ENCODE measurements around the gene AMBRA1.
"Not testable (repeated sequence)": the region's sequence is repeated elsewhere in the genome, so short reads cannot be mapped to it uniquely, and the experiment has no call there.

AMBRA1 gene

GRCh38 chr11:46529095-46529905, 64.5 kb downstream of the AMBRA1 start:
- peak in 1 of 2 experiments; percentile 30 for DNase-seq

GRCh38 chr11:46528445-46529094, 65.3 kb downstream of the AMBRA1 start:
- no peak for DNase-seq

- DNase-seq: no peak
Measured at GRCh38 chr11:46527591-46528130, 66.2 kb downstream of the AMBRA1 start.

GRCh38 chr11:46526216-46527215, 67.3 kb downstream of the AMBRA1 start:
- no peak for DNase-seq

- no peak for DNase-seq
Measured at GRCh38 chr11:46524201-46524770, 69.5 kb downstream of the AMBRA1 start.

GRCh38 chr11:46523290-46523689, 70.5 kb downstream of the AMBRA1 start:
- DNase-seq: no peak

- DNase-seq: no peak
Measured at GRCh38 chr11:46522682-46523281, 71.0 kb downstream of the AMBRA1 start.

GRCh38 chr11:46521961-46522681, 71.7 kb downstream of the AMBRA1 start:
- no peak for DNase-seq

- DNase-seq: no peak
Measured at GRCh38 chr11:46520971-46521745, 72.7 kb downstream of the AMBRA1 start.

- DNase-seq: no peak
Measured at GRCh38 chr11:46519351-46519750, 74.5 kb downstream of the AMBRA1 start.

GRCh38 chr11:46518928-46519327, 74.9 kb downstream of the AMBRA1 start:
- not testable (repeated sequence) for DNase-seq

- DNase-seq: no peak
Measured at GRCh38 chr11:46514370-46514769, 79.5 kb downstream of the AMBRA1 start.

GRCh38 chr11:46513934-46514342, 79.9 kb downstream of the AMBRA1 start:
- DNase-seq: no peak

- no peak for DNase-seq
Measured at GRCh38 chr11:46512261-46512881, 81.5 kb downstream of the AMBRA1 start.

- no peak for DNase-seq
Measured at GRCh38 chr11:46511342-46511741, 82.5 kb downstream of the AMBRA1 start.

GRCh38 chr11:46508360-46508759, 85.5 kb downstream of the AMBRA1 start:
- DNase-seq: no peak

- no peak for DNase-seq
Measured at GRCh38 chr11:46506483-46506791, 87.4 kb downstream of the AMBRA1 start.

GRCh38 chr11:46505741-46506482, 87.9 kb downstream of the AMBRA1 start:
- DNase-seq: no peak

GRCh38 chr11:46504817-46505613, 88.8 kb downstream of the AMBRA1 start:
- no peak for DNase-seq

Data from NCI-H187 (cell line).